OCI-LY7 (cell line): Measurements from ENCODE around the gene ROBO2. TPM values are rescaled to one million over a fixed set of nuclear protein-coding genes. Genes with fewer than 3 reads are reported as not detected.

Experiments
- BruUV-seq: library from RNA; stranded (reverse); fragments of 400-500 nt; replicated peaks from 2 replicates; lab custom pipeline; 2021; lab: Mats Ljungman, UMichigan
- CTCF ChIA-PET: fragments of 300-600 bp; sonication (Branson Sonifier 250); formaldehyde crosslinking; loops from one replicate; lab custom pipeline; 2022; ENCODE audit warnings: antibody characterized with exemption; ENCODE audit not compliant: unreplicated experiment; lab: Charles Lee
- POLR2A ChIA-PET: fragments of 300-600 bp; sonication (Branson Sonifier 250); formaldehyde crosslinking; loops from one replicate; lab custom pipeline; 2022; ENCODE audit warnings: antibody characterized with exemption; lab: Charles Lee
- DNase-seq: peaks from one replicate; pipeline ENCODE4 v3.0.0-alpha.2; 2015; ENCODE audit warnings: low spot score
- H2AFZ ChIP-seq: fragments of 200-600 bp; sonication (generic), shearing (Covaris generic); 2 replicates; pipeline ENCODE4 v1.6.1; 2014; ENCODE audit warnings: mild to moderate bottlenecking, antibody characterized with exemption, low read length, moderate library complexity
- H3K27ac ChIP-seq: fragments of 200-600 bp; sonication (generic); 2 replicates; pipeline ENCODE4 v1.5.1; 2014; ENCODE audit warnings: mixed run types, low read depth, mild to moderate bottlenecking, moderate library complexity, low read length, inconsistent platforms; ENCODE audit not compliant: poor library complexity, severe bottlenecking
- H3K36me3 ChIP-seq: fragments of 200-600 bp; sonication (generic); 2 replicates; pipeline ENCODE4 v1.6.1; 2014; ENCODE audit warnings: mild to moderate bottlenecking, antibody characterized with exemption, low read length, moderate library complexity, mixed read lengths; ENCODE audit not compliant: insufficient read depth
- H3K4me1 ChIP-seq: fragments of 200-600 bp; sonication (generic); 2 replicates; pipeline ENCODE4 v1.5.1; 2014; ENCODE audit warnings: mild to moderate bottlenecking, low read length; ENCODE audit not compliant: insufficient read depth, poor library complexity, severe bottlenecking
- H3K4me2 ChIP-seq: fragments of 200-600 bp; sonication (generic); 2 replicates; pipeline ENCODE4 v1.6.1; 2014; ENCODE audit warnings: mild to moderate bottlenecking, low read length
- H3K4me3 ChIP-seq: fragments of 200-600 bp; sonication (generic); 2 replicates; pipeline ENCODE4 v1.5.1; 2014; ENCODE audit warnings: mild to moderate bottlenecking, low read depth, low read length; ENCODE audit not compliant: poor library complexity, severe bottlenecking
- H3K79me2 ChIP-seq: fragments of 200-600 bp; sonication (generic); 2 replicates; pipeline ENCODE4 v1.6.1; 2016; ENCODE audit warnings: low read depth, mild to moderate bottlenecking, low read length, moderate library complexity, mixed read lengths; ENCODE audit not compliant: insufficient read depth
- H3K9me2 ChIP-seq: fragments of 200-600 bp; sonication (generic); 2 replicates; pipeline ENCODE4 v1.6.1; 2016; ENCODE audit warnings: mild to moderate bottlenecking, low read length, mixed read lengths; ENCODE audit not compliant: insufficient read depth
- H3K9me3 ChIP-seq: fragments of 200-600 bp; sonication (generic); 2 replicates; pipeline ENCODE4 v1.6.1; 2014; ENCODE audit warnings: mild to moderate bottlenecking, mixed run types, low read length, mixed read lengths
- H4K20me1 ChIP-seq: fragments of 200-600 bp; sonication (generic); 2 replicates; pipeline ENCODE4 v1.6.1; 2014; ENCODE audit warnings: mild to moderate bottlenecking, antibody characterized with exemption, low read length, moderate library complexity, mixed read lengths; ENCODE audit not compliant: insufficient read depth
- EZH2phosphoT487 ChIP-seq: fragments of 200-600 bp; sonication (generic); IDR thresholded peaks from 2 replicates; pipeline ENCODE4 v1.6.1; 2018; ENCODE audit warnings: low read depth, borderline replicate concordance, mild to moderate bottlenecking, mixed run types, antibody characterized with exemption, low read length, moderate library complexity, mixed read lengths
- intact Hi-C: fragments of 100-400 bp; cut with micrococcal nuclease; formaldehyde crosslinking; loops from one replicate; pipeline ENCODE4 v1.10.0; 2022; ENCODE audit not compliant: unreplicated experiment
- total RNA-seq, 2 experiments: library from RNA; depleted of rRNA in 1 of 2; stranded (reverse); fragments of >200 nt in 1 of 2; shearing (Covaris generic) in 1 of 2; gene quantifications; 2 replicates each; pipeline ENCODE4 v1.2.3, GENCODE V29; 2014 to 2022
- TF ChIP-seq, protein P1 (sequence below): fragments of 200-600 bp; sonication (generic); conservative IDR thresholded peaks from 2 replicates; pipeline ENCODE4 v1.5.1; 2014; ENCODE audit warnings: mild to moderate bottlenecking, antibody characterized with exemption, low read length, moderate library complexity, mixed read lengths

ROBO2 gene
- total RNA-seq, 2 experiments from 2014 or later: 0.06 to 4.8 TPM

DNA sequence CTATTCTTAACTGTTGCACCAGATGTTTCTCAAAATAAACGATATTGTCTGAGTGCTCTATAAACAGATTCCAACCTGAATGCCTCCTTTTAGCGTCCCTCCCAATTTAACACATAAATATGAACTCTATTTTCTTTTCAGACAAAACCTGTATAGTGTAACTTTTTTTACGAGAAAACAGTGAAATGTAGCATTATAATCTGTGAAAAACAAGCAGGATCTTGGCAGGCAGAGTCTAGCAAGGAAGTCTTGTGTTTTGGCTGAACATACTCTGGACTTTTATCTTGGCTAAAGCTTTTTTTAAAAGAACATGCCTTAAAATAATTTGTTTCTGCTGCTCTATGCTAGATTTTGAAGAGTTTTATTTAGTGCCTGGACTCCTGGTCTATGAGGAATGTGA is 150.5 kb downstream of the ROBO2 start:
- ChIA-PET POLR2A (no interaction called here), CTCF (no interaction called here)
- Histone ChIP-seq H3K9me3 (no peaks in the 10 kb centered on the region), H3K27ac (no peak overlapping the region), H3K9me2 (no peaks in the 10 kb centered on the region; the same call in 1 of the 2 replicates), H4K20me1 (no peaks in the 10 kb centered on the region), H3K4me2 (peak overlapping the region; percentile 19; the same call in 1 of the 2 replicates), H2AFZ (no peak overlapping the region), H3K4me3 (no peak overlapping the region), H3K36me3 (no peaks in the 10 kb centered on the region), H3K4me1 (no peaks in the 10 kb centered on the region), H3K79me2 (no peaks in the 10 kb centered on the region)
- BruUV-seq: no TSS peak
- no peak for TF ChIP-seq EZH2phosphoT487
- TF ChIP-seq, protein P1, sequence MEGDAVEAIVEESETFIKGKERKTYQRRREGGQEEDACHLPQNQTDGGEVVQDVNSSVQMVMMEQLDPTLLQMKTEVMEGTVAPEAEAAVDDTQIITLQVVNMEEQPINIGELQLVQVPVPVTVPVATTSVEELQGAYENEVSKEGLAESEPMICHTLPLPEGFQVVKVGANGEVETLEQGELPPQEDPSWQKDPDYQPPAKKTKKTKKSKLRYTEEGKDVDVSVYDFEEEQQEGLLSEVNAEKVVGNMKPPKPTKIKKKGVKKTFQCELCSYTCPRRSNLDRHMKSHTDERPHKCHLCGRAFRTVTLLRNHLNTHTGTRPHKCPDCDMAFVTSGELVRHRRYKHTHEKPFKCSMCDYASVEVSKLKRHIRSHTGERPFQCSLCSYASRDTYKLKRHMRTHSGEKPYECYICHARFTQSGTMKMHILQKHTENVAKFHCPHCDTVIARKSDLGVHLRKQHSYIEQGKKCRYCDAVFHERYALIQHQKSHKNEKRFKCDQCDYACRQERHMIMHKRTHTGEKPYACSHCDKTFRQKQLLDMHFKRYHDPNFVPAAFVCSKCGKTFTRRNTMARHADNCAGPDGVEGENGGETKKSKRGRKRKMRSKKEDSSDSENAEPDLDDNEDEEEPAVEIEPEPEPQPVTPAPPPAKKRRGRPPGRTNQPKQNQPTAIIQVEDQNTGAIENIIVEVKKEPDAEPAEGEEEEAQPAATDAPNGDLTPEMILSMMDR: no peak
- intact Hi-C loops: no loop called here
- DNase-seq: no peak

DNA sequence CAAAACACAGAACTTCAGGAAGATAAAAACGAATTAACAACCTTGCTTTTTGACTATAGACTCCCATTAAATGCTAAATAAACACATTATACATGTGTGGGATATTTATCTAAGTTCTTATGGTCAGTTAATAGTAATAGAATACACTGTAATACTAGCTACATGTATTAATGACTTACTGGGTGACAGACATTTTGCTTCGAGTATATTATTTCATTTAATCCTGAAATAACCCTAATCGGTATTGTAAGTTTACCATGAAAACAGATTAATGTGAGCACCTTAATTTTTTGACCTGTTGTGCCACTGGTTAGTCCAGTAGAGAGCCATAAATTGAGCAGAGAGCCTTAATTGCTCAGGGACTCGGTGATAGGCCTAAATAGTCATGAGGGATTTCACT is 151.1 kb downstream of the ROBO2 start:
- Histone ChIP-seq H3K4me1 (no peaks in the 10 kb centered on the region), H3K4me3 (no peak overlapping the region), H2AFZ (no peak overlapping the region), H3K9me3 (no peaks in the 10 kb centered on the region), H3K4me2 (no peak overlapping the region), H3K27ac (no peak overlapping the region), H4K20me1 (no peaks in the 10 kb centered on the region), H3K79me2 (no peaks in the 10 kb centered on the region), H3K36me3 (no peaks in the 10 kb centered on the region), H3K9me2 (no peaks in the 10 kb centered on the region; the same call in 1 of the 2 replicates)
- intact Hi-C loops: no loop called here
- TF ChIP-seq, protein P1: no peak
- no peak for TF ChIP-seq EZH2phosphoT487
- BruUV-seq: no TSS peak
- CTCF ChIA-PET: no interaction called here
- DNase-seq: no peak
- POLR2A ChIA-PET: no interaction called here

DNA sequence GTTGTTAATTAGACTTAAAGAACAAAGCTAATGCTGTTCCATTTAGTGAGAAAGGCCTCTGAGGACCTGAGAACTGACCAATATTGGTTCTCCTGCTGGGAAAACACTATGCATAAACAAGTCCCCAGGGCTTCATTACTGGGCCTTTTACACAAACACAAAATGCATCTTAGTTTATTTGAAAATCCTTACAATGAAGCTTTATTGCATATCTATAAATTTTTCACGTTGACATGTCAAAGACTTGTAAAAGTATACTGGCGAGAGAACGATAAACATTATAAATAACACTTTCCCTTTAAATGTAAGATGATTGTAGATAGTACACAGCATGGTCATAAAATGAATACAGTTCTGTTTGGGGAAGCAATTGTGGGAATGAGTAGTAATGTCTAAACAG is 151.7 kb downstream of the ROBO2 start:
- Histone ChIP-seq H3K79me2 (no peaks in the 10 kb centered on the region), H3K27ac (no peak overlapping the region), H2AFZ (no peak overlapping the region), H3K36me3 (no peaks in the 10 kb centered on the region), H3K4me2 (no peak overlapping the region), H4K20me1 (no peaks in the 10 kb centered on the region), H3K4me1 (no peaks in the 10 kb centered on the region), H3K9me2 (no peaks in the 10 kb centered on the region), H3K9me3 (no peaks in the 10 kb centered on the region), H3K4me3 (no peak overlapping the region)
- CTCF ChIA-PET: no interaction called here
- intact Hi-C loops: no loop called here
- BruUV-seq: no TSS peak
- no peak for DNase-seq
- TF ChIP-seq, protein P1: no peak
- no peak for TF ChIP-seq EZH2phosphoT487
- POLR2A ChIA-PET: no interaction called here
